Naive thymus-derived CD8-positive, alpha-beta T cell (primary cell): ENCODE results near the gene ARAP2. TPM values are rescaled to one million over a fixed set of nuclear protein-coding genes. Genes with fewer than 3 reads are reported as not detected.

ENCODE experiments used
- ATAC-seq, 2 donors: fragments of 150-1000 bp; cut with Tn5 transposase in 1 of 2; sonication (Bioruptor Pico), chemical (Tn5 transposase) in 1 of 2; 1 replicate in 1 of 2; 2 replicates in 1 of 2; pipeline ENCODE4 v1.10.0; 2021; ENCODE audit warnings: mild to moderate bottlenecking in 2 of 2, moderate library complexity in 2 of 2
- POLR2A ChIA-PET: fragments of 350-600 bp; sonication (Branson Sonifier 250); formaldehyde crosslinking; loops from one replicate; lab custom pipeline; 2021; ENCODE audit warnings: antibody characterized with exemption; lab: Charles Lee
- DNase-seq, 10 donors: peaks; one replicate each; pipeline versions ENCODE4 v3.0.0 to v3.0.0-alpha.2; 2020 to 2022
- H3K27ac Mint-ChIP-seq, 10 donors: one replicate each; pipeline ENCODE4 v1.8.0; 2020 to 2022; ENCODE audit warnings: mild to moderate bottlenecking in 10 of 10, mixed read lengths in 10 of 10, moderate library complexity in 4 of 10, inconsistent platforms in 1 of 10
- H3K27me3 Mint-ChIP-seq, 5 donors: one replicate each; pipeline ENCODE4 v1.8.0; 2021 to 2022; ENCODE audit warnings: mixed read lengths in 5 of 5
- H3K36me3 Mint-ChIP-seq, 3 donors: one replicate each; pipeline ENCODE4 v1.8.0; 2020 to 2022; ENCODE audit warnings: mixed read lengths in 3 of 3, mild to moderate bottlenecking in 2 of 3, inconsistent platforms in 1 of 3
- H3K4me1 Mint-ChIP-seq, 4 donors: one replicate each; pipeline ENCODE4 v1.8.0; 2021 to 2022; ENCODE audit warnings: mixed read lengths in 4 of 4
- H3K4me3 Mint-ChIP-seq, 10 donors: one replicate each; pipeline ENCODE4 v1.8.0; 2020 to 2022; ENCODE audit warnings: mild to moderate bottlenecking in 10 of 10, mixed read lengths in 10 of 10, moderate library complexity in 6 of 10, inconsistent platforms in 1 of 10
- H3K9me3 Mint-ChIP-seq, 9 donors: one replicate each; pipeline ENCODE4 v1.8.0; 2020 to 2022; ENCODE audit warnings: mixed read lengths in 9 of 9, mild to moderate bottlenecking in 3 of 9, inconsistent platforms in 1 of 9, moderate library complexity in 1 of 9
- polyA plus RNA-seq, 3 donors: library from polyadenylated mRNA; unstranded; fragments of 300-500 nt; fragmentation: Illumina TruSeq; gene quantifications; one replicate each; pipeline ENCODE4 v1.2.3, GENCODE V29; 2021
- total RNA-seq, 8 experiments: library from RNA in 2 of 8; stranded (reverse) in 2 of 8; gene quantifications; one replicate each; pipeline ENCODE4 v1.2.3 and lab custom pipeline; 2021 to 2026

ARAP2 gene
- total and polyA plus RNA-seq, 5 experiments from 2014 or later: 11.2 to 46.3 (median 19.0) TPM

DNA sequence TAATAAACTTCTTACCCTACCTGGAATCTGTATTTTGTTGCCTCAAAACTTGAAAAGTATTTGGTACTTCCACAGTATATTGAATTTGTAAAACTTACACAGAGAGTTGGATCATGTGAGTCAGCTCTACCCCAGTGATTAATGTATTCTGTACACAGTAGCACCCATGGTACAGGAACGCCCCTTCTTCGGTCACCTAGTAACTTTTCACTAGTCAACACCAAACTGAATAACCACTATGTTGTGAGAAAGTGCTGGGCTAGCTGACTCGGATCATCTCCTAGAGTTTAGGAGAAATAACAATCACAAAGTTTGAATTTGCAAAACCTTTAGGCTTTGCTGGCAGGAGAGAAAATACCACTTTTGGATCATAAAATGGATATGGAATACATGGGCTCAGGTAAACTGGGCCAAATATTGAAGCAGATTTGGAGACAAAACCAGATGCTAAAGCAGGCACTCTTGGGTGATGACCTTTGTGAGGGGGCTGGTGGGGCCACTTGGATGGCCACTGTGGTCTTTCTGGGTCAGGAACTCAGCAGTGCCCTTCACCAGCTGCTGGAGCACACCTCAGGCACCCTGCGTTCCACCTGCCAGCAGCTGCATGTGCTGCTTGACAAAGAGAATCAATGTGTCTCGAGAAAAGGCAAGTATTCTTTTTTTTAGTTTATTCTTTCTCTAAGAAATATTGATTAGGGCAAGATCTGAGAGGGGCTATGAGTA, 37.2 kb upstream of the ARAP2 start, which contains the start of gene DTHD1:
Gene DTHD1, plus strand, starts transcription at position 233 of the 723 bp plus-strand sequence. Its CDS starts 143 bp downstream, at position 376.
- POLR2A ChIA-PET: interaction anchor here (0.7 kb wide), 1 partner anchor 37 kb away, joined by 3 read pairs; the partner anchor contains the start of gene ARAP2

DNA sequence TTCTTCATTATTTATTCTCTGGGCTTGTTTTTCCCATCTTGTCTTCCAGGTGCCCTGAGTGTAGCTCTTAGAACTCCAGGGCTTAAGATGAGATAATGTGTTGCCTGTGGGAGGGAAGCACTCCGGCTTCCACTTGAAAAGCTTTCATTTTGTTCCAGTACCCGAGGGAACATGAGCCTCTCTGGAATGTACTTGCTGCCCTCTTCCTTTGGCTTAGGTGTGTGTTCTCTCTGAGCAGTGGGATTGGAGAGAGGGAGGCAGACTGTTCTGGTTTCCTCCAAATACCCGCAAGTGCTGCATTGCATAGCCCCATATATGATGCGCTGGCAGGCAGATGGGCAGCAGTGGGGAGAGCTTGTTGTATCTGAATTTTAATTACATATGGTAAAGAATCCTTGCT, 36.2 kb upstream of the ARAP2 start:
- Mint-ChIP-seq H3K27ac (peak overlapping the region in 1 of 10 donors; percentile 88), H3K4me1 (peaks cover under 1 to 42% (median 7%) of the 10 kb centered on the region in 4 donors), H3K36me3 (no peaks in the 10 kb centered on the region), H3K9me3 (peaks cover 0 to 2% (median 0%) of the 10 kb centered on the region in 9 donors), H3K27me3 (peaks cover 0 to 3% (median 0%) of the 10 kb centered on the region in 5 donors), H3K4me3 (peak overlapping the region in 1 of 10 donors; percentile 52)
- DNase-seq (no peak), ATAC-seq (no peak)
- POLR2A ChIA-PET: interaction anchor here (0.7 kb wide), 1 partner anchor 36 kb away, joined by 3 read pairs; the partner anchor contains the start of gene ARAP2

More for the DNA sequence above, 37.2 kb upstream of the ARAP2 start, which contains the start of gene DTHD1:
- Mint-ChIP-seq H3K4me3 (peak within 1 kb of the TSS in 5 of 10 donors; percentile 16 to 89 (median 35)), H3K27me3 (peaks cover 0 to 3% (median 0%) of the 10 kb centered on the region in 5 donors), H3K36me3 (peaks cover 0 to 3% (median 0%) of the 10 kb centered on the region in 3 donors), H3K4me1 (peaks cover 8 to 52% (median 16%) of the 10 kb centered on the region in 4 donors), H3K9me3 (peaks cover 0 to 6% (median 0%) of the 10 kb centered on the region in 9 donors), H3K27ac (peak within 1 kb of the TSS in 4 of 10 donors; percentile 0 to 88 (median 16))
- DNase-seq (no peak), ATAC-seq (no peak)

DNA sequence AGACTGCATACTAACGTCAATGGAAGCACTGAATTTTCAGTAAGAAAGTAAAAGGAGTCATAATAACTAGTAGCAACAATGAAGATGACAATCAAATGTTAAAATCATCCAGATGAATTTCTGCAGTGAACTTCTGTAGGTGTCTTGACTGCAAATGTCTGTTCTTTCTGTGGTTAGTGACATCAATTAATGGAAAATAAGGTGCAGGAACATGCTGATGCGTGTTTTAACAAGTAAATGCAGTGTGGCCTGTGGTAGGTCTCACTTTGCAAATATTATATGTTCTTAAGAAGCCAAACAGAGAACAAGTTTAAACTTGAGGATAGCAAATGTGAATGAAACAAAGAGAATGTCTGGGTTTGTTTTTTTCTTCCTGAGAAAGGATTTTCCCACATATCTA, 34.5 kb upstream of the ARAP2 start:
- peaks cover 0 to 27% (median 7%) of the 10 kb centered on the region in 4 donors for H3K4me1 Mint-ChIP-seq
- peak overlapping the region in 1 of 10 donors; percentile 23 for H3K27ac Mint-ChIP-seq
- DNase-seq (no peak), ATAC-seq (no peak)
- POLR2A ChIA-PET: no interaction called here
- H3K36me3 Mint-ChIP-seq: no peaks in the 10 kb centered on the region
- no peak overlapping the region for H3K4me3 Mint-ChIP-seq
- H3K9me3 Mint-ChIP-seq: peaks cover 0 to 2% (median 0%) of the 10 kb centered on the region in 9 donors
- peaks cover 0 to 3% (median 0%) of the 10 kb centered on the region in 5 donors for H3K27me3 Mint-ChIP-seq

DNA sequence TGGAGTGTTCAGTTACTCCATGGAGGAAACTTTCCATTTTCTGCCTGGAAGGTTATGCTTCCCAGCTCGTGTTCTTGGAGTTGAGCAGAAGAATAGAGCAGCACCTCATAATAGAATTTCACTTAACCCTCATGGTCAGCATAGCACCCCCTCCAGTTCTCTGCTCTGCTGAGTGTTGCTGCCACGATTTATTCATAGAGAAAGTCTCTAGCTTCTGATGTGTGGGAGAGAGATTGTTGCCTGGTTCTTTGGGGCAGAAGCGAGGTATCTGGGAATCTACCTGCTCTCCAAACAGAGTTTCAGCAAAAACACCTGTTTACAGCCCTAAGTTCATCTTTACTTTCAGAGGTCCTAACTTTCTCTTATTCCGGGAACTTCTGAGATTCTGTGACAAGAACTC, 33.2 kb upstream of the ARAP2 start:
- Mint-ChIP-seq H3K9me3 (no peaks in the 10 kb centered on the region), H3K4me1 (peaks cover 0 to 27% (median 7%) of the 10 kb centered on the region in 4 donors), H3K27me3 (peaks cover 0 to 3% (median 0%) of the 10 kb centered on the region in 5 donors), H3K27ac (no peak overlapping the region), H3K36me3 (no peaks in the 10 kb centered on the region), H3K4me3 (no peak overlapping the region)
- ATAC-seq: no peak
- POLR2A ChIA-PET: no interaction called here
- no peak for DNase-seq

DNA sequence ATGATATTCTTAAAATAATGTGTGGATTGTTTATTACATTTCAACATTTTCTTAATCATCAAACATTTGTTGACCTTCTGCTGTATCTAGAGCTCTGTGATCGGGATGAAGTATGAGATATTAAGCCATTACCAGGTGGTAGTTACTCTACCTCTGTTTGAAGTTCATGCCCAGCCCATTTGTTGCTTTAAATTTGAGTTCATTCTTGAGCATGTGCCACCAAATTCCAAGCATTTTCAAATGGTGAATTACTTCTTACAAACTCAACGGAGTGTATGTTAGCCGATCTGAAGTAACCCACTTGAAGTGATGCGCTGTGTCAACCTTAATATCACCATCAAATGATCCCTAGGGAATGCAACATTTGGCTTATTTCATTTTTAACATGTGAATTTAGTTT, 29.8 kb upstream of the ARAP2 start:
- ATAC-seq: no peak
- Mint-ChIP-seq H3K27ac (no peak overlapping the region), H3K9me3 (no peaks in the 10 kb centered on the region), H3K36me3 (no peaks in the 10 kb centered on the region), H3K4me3 (no peak overlapping the region), H3K27me3 (no peaks in the 10 kb centered on the region), H3K4me1 (peaks cover 5 to 18% (median 8%) of the 10 kb centered on the region in 4 donors)
- no peak for DNase-seq
- POLR2A ChIA-PET: no interaction called here

DNA sequence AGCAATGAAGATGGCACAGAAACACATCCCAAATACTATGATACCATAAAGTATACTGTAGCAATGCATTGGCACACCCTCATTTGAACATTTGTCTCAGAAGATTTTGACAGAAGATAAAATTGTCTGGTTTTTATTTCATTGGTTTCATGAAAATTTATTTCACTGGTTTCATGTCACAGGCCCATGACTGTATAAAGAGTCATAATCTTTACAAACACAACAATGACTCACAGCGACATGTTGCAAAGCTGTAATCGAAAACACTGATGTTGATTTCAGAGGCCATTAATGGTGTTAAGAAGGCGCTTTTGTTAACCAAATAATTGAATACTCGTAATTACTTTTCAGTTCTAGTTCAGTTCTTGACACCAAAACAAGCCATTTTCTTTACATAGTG, 29.0 kb upstream of the ARAP2 start:
- no peaks in the 10 kb centered on the region for H3K36me3 Mint-ChIP-seq
- H3K9me3 Mint-ChIP-seq: no peaks in the 10 kb centered on the region
- H3K4me1 Mint-ChIP-seq: peaks cover 8 to 20% (median 14%) of the 10 kb centered on the region in 4 donors
- no peak overlapping the region for H3K27ac Mint-ChIP-seq
- no peaks in the 10 kb centered on the region for H3K27me3 Mint-ChIP-seq
- POLR2A ChIA-PET: no interaction called here
- ATAC-seq: no peak
- no peak for DNase-seq
- no peak overlapping the region for H3K4me3 Mint-ChIP-seq

DNA sequence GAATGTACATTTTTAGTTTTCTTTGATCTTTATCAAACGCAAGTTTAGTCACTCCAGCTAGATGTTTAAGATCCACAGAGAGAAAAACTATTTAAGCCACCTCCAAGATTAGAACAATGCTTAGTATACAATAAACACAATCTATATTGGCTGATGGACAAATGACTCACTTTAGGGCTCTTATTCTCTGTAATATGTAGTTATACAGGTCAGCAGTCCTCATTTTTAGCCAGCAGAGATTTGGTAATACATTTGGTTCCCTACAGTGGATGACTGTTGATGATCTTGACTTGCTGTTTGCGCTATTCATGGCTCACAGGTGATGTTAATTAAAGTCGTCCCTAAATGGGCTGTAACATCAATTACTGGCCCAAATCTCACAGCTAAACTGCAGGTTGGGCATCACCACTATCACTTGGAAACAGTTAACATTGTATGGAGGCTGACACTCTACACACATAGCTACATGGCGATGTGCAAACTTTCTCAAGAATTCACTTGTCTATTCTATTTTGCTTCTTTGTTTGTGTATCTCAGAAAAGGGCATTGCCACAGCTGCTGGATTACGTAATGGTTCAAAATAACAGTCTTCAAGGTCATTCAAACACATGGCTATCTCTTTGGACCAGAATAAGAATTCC, 25.3 kb upstream of the ARAP2 start:
- Mint-ChIP-seq H3K27ac (peak overlapping the region; percentile 38 to 94 (median 80)), H3K4me3 (peak overlapping the region in 5 of 10 donors; percentile 0 to 46 (median 8)), H3K36me3 (no peaks in the 10 kb centered on the region), H3K9me3 (no peaks in the 10 kb centered on the region), H3K4me1 (peaks cover 12 to 37% (median 26%) of the 10 kb centered on the region in 4 donors), H3K27me3 (no peaks in the 10 kb centered on the region)
- POLR2A ChIA-PET: interaction anchor here (0.7 to 1.5 kb wide), 2 partner anchors 26 to 49 kb away, joined by 3 read pairs; partner anchors contain the start of gene ARAP2
- DNase-seq (no peak), ATAC-seq (peak in 1 of 2 donors; percentile 13)

DNA sequence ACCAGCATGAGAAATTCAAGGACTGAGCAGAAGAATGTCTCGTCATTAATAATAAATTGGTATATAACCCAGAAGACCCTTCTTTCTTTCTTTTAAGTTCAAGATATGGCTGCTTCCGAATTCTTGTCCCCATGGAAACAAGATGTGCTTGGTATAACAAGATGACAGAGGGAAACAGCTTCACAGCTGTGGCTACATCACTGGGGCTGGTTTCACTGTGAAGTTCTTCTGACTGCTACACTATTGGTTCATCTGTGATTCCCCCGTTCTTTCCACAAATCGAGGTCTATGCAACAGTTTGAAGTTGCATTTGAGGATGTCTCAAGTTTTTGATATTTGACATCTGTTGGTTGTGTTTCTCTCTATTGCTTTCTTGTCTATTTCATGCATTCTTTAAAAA, 24.8 kb upstream of the ARAP2 start:
- Mint-ChIP-seq H3K27me3 (no peaks in the 10 kb centered on the region), H3K27ac (peak overlapping the region; percentile 38 to 94 (median 80)), H3K36me3 (no peaks in the 10 kb centered on the region), H3K4me1 (peaks cover 12 to 37% (median 29%) of the 10 kb centered on the region in 4 donors), H3K4me3 (peak overlapping the region in 5 of 10 donors; percentile 0 to 46 (median 40)), H3K9me3 (no peaks in the 10 kb centered on the region)
- DNase-seq (peak in 8 of 10 donors; percentile 39 to 76 (median 58)), ATAC-seq (peak; percentile 96 to 98)
- POLR2A ChIA-PET: interaction anchor here (0.7 kb wide), 1 partner anchor 49 kb away, joined by 3 read pairs; no protein-coding TSS in a partner anchor

DNA sequence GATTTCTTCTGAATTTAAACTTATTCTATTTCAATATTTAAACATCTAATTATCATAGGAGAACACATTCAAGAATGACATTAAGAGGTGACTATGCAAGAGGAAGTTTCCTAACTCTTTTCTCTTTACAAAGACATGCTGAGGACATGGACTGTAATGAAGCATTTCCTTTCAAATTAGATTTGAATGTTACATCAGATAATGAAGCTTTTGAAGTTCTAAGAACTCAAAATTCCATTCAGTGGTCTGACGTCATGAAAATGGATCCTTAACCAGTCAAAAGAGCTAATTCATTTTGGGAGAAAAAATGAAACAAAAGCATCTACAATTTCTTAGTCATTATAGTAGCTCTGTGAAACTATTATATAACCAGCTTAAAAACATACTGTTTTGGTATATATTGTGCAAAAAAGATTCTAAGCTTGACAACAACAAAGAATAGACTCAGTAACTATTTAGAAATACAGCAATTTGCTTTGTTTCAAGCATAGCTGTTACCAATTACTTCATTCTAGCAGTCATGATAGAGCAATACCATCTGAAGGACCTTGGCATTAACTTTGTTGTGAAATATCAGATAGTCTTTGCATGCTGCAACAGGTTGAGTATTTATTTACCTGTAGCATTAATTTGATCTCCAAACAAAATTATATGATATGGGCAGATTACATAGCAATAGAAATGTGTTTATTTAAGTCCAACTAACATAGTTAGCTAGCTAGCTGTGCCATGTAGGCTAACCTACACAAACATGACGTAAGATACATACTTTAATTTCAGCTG, 23.4 kb upstream of the ARAP2 start:
- Mint-ChIP-seq H3K9me3 (no peaks in the 10 kb centered on the region), H3K4me1 (peaks cover 12 to 38% (median 29%) of the 10 kb centered on the region in 4 donors), H3K27ac (peak overlapping the region in 8 of 10 donors; percentile 2 to 94 (median 60)), H3K4me3 (no peak overlapping the region), H3K27me3 (no peaks in the 10 kb centered on the region), H3K36me3 (no peaks in the 10 kb centered on the region)
- POLR2A ChIA-PET: no interaction called here
- DNase-seq: no peak
- ATAC-seq: peak in 1 of 2 donors; percentile 15

DNA sequence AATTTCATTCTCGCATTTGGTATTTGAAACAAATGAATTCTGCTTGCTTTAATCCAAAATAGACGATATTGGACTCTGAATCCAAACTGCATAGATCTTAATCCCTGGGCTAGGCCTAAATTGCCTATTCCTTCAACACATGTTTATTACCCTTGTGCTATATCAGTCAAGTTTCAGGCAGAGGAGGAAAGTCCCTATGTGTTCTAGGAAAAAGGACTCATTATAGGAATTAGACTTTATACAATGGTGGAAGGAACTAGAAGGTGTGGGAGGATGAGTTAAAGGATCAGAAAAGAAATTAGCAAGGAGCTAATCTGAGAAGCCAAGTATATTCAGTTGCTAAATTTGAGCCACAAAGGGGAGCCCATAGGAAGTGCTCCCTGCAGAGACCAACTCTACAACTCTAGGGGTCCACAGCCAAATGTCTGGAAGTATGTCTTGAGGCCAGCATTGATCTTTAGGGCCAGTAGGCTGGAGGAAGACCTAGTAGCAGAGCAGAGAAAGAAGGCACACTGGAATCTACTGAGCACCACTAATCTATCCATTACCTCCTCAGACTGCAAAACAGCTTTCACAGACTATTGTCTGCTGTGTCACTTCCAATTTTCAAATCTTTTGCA, 20.0 kb upstream of the ARAP2 start:
- peaks cover 0 to 1% (median 0%) of the 10 kb centered on the region in 3 donors for H3K36me3 Mint-ChIP-seq
- H3K4me1 Mint-ChIP-seq: peaks cover 11 to 32% (median 24%) of the 10 kb centered on the region in 4 donors
- peak overlapping the region in 1 of 10 donors; percentile 8 for H3K27ac Mint-ChIP-seq
- ATAC-seq: no peak
- no peak for DNase-seq
- H3K27me3 Mint-ChIP-seq: no peaks in the 10 kb centered on the region
- H3K9me3 Mint-ChIP-seq: no peaks in the 10 kb centered on the region
- H3K4me3 Mint-ChIP-seq: no peak overlapping the region
- POLR2A ChIA-PET: interaction anchor here (0.7 kb wide), 2 partner anchors 76 to 78 kb away, joined by 4 to 8 read pairs; no protein-coding TSS in a partner anchor

DNA sequence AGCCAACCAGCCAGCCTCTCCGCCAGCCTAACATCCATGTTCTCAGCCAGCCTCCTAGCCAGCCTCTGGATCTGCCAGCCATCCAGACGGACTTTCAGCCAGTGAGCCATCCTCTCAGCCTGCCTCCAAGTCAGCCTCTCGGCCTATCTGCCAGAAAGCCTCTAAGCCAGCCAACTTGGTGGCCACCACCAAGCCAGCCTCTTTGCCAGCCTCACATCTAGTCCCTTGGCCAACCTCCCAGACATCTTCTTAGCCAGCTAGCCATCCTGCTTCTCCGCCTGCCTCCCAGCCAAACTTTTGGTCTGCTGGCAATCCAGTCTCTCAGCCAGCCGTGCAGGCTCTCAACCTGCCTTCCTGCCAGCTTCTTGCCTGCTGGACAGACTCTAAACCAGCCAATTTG, 16.4 kb upstream of the ARAP2 start:
- Mint-ChIP-seq H3K27me3 (no peaks in the 10 kb centered on the region), H3K27ac (peak overlapping the region in 2 of 10 donors; percentile 19 to 76), H3K36me3 (peaks cover 0 to 1% (median 0%) of the 10 kb centered on the region in 3 donors), H3K4me3 (no peak overlapping the region), H3K4me1 (peaks cover 7 to 27% (median 13%) of the 10 kb centered on the region in 4 donors), H3K9me3 (no peaks in the 10 kb centered on the region)
- ATAC-seq (no peak), DNase-seq (no peak)
- POLR2A ChIA-PET: no interaction called here
